Heart right ventricle (tissue), 16 donors: ENCODE data around the gene TP53I3. TPM values are rescaled to one million over a fixed set of nuclear protein-coding genes. Genes with fewer than 3 reads are reported as not detected.

Experiments used
- ATAC-seq, 8 donors: fragments of 200-7000 bp; cut with Tn5 transposase; one replicate each; pipeline ENCODE4 v1.9.1; 2020; ENCODE audit warnings: mild to moderate bottlenecking in 8 of 8, moderate library complexity in 8 of 8, moderate number of reproducible peaks in 1 of 8
- DNase-seq, 2 donors: peaks; one replicate each; pipeline ENCODE4 v3.0.0-alpha.2; 2020
- H3K27ac ChIP-seq, 10 donors: fragments of 200-600 bp; sonication (generic) in 2 of 10; one replicate each; pipeline versions ENCODE4 v1.5.0 to v1.8.0; 2020 to 2022; ENCODE audit warnings: mild to moderate bottlenecking in 3 of 10
- H3K27me3 ChIP-seq, 7 donors: fragments of 200-600 bp; one replicate each; pipeline ENCODE4 v1.8.0; 2021 to 2022; ENCODE audit warnings: mild to moderate bottlenecking in 2 of 7
- H3K36me3 ChIP-seq, 9 donors: fragments of 200-600 bp; sonication (generic) in 1 of 9; one replicate each; pipeline versions ENCODE4 v1.5.0 to v1.8.0; 2020 to 2022; ENCODE audit warnings: mild to moderate bottlenecking in 2 of 9
- H3K4me1 ChIP-seq, 9 donors: fragments of 200-600 bp; sonication (generic) in 1 of 9; one replicate each; pipeline versions ENCODE4 v1.5.0 to v1.8.0; 2020 to 2022; ENCODE audit warnings: mild to moderate bottlenecking in 4 of 9
- H3K4me3 ChIP-seq, 10 donors: fragments of 200-600 bp; sonication (generic) in 2 of 10; one replicate each; pipeline versions ENCODE4 v1.5.0 to v1.8.0; 2020 to 2022; ENCODE audit warnings: mild to moderate bottlenecking in 7 of 10, moderate library complexity in 2 of 10
- H3K9me3 ChIP-seq, 11 donors: fragments of 200-600 bp in 10 of 11; sonication (generic) in 2 of 11; one replicate each; pipeline versions ENCODE4 v1.5.0 to v1.8.0; 2013 to 2022; ENCODE audit warnings: mild to moderate bottlenecking in 2 of 11, control low read depth in 1 of 11, moderate library complexity in 1 of 11
- WGBS, 2 donors: extraction: QIAGEN DNeasy Blood & Tissue Kit; methylation state at CpG; one replicate each; pipeline ENCODE4 v1.1.7; 2013; ENCODE audit warnings: inconsistent platforms in 1 of 2; 5-methylcytosine and 5-hydroxymethylcytosine counted together
- intact Hi-C, 10 donors: fragments of 100-400 bp; cut with DNase I; formaldehyde crosslinking; loops; one replicate each; pipeline versions ENCODE4 v1.11.1 to v1.14.2; 2022
- polyA plus RNA-seq, 2 donors: library from polyadenylated mRNA; stranded (reverse); fragments of 200-250 nt; gene quantifications; one replicate each; pipeline ENCODE4 v1.2.3, GENCODE V29; 2013
- total RNA-seq, 10 donors: library from RNA; stranded (reverse); fragmentation: NEBNext Ultra II Directional in 3 of 10; extraction: Animal tissue kit (Norgen Biotek cat#: 25700) in 3 of 10; gene quantifications; one replicate each; pipeline versions ENCODE4 v1.2.1 to v1.2.4, GENCODE V29; 2021 to 2023
- TF ChIP-seq, protein P1 (sequence below), 9 donors: fragments of 200-600 bp; sonication (generic) in 2 of 9; IDR thresholded peaks; one replicate each; pipeline versions ENCODE4 v1.5.0 to v1.8.0; 2021 to 2022; ENCODE audit warnings: antibody characterized with exemption in 9 of 9, mild to moderate bottlenecking in 5 of 9, moderate library complexity in 1 of 9
- donor health status: Arrhythmogenic right ventricular cardiomyopathy.
- donor health status: ischemic (EF 13 %, LVEDD 7.1; RV severe dilation, severe dysfunction).
- donor health status: healthy with polysubstance abuse.
- donor health status: DM: no; HTN: yes; CAD: no.
- donor health status: DM: no; HTN: no; CAD: no.
- donor health status: ischemic (EF 25% LVEDD 6.9; RV normal size, moderate dysfunction).
- donor health status: ischemic (EF 25% LVEDD 5.7; RV mildly dilated, moderate dysfunction).
- donor health status: healthy.
- donor health status: DM: yes; HTN: yes; CAD: no.
- donor health status: Ischemic cardiomyopathy.
- donor health status: ischemic (EF 35%, LVEDD 5.7; RV mildly dilated, moderate dysfunction).
- donor health status: nonischemic (EF 11% LVEDD 7.7; RV severe dilation, severe dysfunction).
- donor health status: DM: yes; HTN: yes; CAD: no.
- donor health status: PGD.
- donor health status: ischemic (EF 29% LVEDD 5.4; RV normal size, mild dysfunction).
- donor health status: nonischemic (EF 23%, LVEDD 6.1; RV moderate dilation, normal function).

The TP53I3 gene
- total and polyA plus RNA-seq, 12 donors, result 8.7 to 18.3 (median 13.5) TPM

DNA sequence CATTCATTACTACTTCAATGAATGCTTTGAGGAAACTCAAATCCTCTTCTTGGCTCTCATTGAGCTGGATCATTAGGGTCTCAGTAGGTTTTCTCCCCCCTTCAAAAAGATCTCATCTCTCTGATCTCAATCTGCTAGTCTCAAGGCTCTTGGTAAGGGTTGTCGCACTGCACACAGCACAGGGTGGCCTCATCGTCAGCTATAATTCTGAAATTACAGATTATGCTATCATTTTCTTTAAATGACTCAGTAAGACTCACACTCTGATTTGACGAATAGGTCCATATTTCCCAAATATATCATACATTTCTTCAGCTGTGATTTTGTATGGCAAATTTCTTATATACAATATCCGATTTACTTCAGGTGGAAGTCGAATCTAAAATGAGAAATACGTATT lies 10.8 kb downstream of the TP53I3 start:
- no peak for DNase-seq
- H3K4me1 ChIP-seq, result peaks cover 5 to 24% (median 20%) of the 10 kb centered on the region in 9 donors
- H3K27ac ChIP-seq, result no peak overlapping the region
- 93 to 94% methylated on average over 6 of the region's 6 CpGs for WGBS, 2 donors
- TF ChIP-seq, protein P1, sequence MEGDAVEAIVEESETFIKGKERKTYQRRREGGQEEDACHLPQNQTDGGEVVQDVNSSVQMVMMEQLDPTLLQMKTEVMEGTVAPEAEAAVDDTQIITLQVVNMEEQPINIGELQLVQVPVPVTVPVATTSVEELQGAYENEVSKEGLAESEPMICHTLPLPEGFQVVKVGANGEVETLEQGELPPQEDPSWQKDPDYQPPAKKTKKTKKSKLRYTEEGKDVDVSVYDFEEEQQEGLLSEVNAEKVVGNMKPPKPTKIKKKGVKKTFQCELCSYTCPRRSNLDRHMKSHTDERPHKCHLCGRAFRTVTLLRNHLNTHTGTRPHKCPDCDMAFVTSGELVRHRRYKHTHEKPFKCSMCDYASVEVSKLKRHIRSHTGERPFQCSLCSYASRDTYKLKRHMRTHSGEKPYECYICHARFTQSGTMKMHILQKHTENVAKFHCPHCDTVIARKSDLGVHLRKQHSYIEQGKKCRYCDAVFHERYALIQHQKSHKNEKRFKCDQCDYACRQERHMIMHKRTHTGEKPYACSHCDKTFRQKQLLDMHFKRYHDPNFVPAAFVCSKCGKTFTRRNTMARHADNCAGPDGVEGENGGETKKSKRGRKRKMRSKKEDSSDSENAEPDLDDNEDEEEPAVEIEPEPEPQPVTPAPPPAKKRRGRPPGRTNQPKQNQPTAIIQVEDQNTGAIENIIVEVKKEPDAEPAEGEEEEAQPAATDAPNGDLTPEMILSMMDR (IDR thresholded peaks at IDR 0.05), result no peak
- ATAC-seq, result no peak
- no peak overlapping the region for H3K4me3 ChIP-seq
- H3K9me3 ChIP-seq, result no peaks in the 10 kb centered on the region
- no peaks in the 10 kb centered on the region for H3K27me3 ChIP-seq
- peaks cover 0 to 66% (median 2%) of the 10 kb centered on the region in 9 donors for H3K36me3 ChIP-seq
- intact Hi-C loops, result no loop called here

DNA sequence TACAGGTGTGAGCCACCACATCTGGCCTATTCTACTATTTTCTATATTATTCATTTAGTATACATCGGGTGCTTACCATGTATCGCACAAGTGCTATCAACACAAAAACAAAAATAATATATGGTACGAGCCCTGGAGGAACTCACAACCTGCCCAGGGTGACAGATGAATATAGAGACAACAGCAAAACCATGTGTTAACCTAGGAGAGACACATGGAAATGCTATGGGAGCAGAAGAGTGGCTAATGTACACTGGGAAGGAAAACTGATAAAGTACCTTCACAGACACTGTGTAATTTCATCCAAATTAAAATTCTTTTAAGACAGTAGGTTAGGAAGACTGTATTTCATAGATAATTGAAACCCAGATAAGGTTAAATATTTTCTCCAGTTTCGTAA lies 12.4 kb downstream of the TP53I3 start:
- intact Hi-C loops, result no loop called here
- Histone ChIP-seq H3K27ac (no peak overlapping the region), H3K4me1 (peaks cover under 1 to 19% (median 15%) of the 10 kb centered on the region in 9 donors), H3K27me3 (no peaks in the 10 kb centered on the region), H3K36me3 (peaks cover 0 to 78% (median 15%) of the 10 kb centered on the region in 9 donors), H3K4me3 (no peak overlapping the region), H3K9me3 (no peaks in the 10 kb centered on the region)
- TF ChIP-seq, protein P1 (IDR thresholded peaks at IDR 0.05), result no peak
- DNase-seq, result no peak
- WGBS, 2 donors, result 84 to 93% methylated on average over 4 of the region's 4 CpGs
- no peak for ATAC-seq

DNA sequence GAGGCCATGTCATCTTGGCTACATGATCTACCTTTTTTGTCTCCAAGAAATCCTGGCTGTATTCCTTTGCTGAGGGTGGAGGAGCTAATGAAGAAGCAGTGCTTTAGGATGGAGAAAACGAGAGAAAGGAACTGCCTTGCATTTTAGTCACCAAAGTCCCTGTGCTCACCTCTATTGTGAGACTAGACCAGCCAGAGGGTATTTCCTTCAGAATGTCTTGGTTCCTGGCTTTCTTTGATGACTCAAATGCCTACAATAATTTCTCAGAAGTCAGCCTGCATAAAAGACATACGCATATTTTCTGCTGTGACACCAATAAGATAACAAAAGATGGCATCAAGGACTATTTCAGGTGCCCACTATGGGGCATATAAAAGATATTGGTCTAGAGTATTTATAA lies 19.3 kb downstream of the TP53I3 start:
- WGBS, 2 donors, result 82 to 84% methylated on average over 2 of the region's 2 CpGs
- TF ChIP-seq, protein P1 (IDR thresholded peaks at IDR 0.05), result no peak
- no peaks in the 10 kb centered on the region for H3K27me3 ChIP-seq
- H3K36me3 ChIP-seq, result peaks cover 0 to 61% (median 20%) of the 10 kb centered on the region in 9 donors
- no peak for ATAC-seq
- no peaks in the 10 kb centered on the region for H3K4me1 ChIP-seq
- DNase-seq, result no peak
- intact Hi-C loops, result no loop called here
- H3K9me3 ChIP-seq, result no peaks in the 10 kb centered on the region
- H3K4me3 ChIP-seq, result no peak overlapping the region
- H3K27ac ChIP-seq, result no peak overlapping the region

DNA sequence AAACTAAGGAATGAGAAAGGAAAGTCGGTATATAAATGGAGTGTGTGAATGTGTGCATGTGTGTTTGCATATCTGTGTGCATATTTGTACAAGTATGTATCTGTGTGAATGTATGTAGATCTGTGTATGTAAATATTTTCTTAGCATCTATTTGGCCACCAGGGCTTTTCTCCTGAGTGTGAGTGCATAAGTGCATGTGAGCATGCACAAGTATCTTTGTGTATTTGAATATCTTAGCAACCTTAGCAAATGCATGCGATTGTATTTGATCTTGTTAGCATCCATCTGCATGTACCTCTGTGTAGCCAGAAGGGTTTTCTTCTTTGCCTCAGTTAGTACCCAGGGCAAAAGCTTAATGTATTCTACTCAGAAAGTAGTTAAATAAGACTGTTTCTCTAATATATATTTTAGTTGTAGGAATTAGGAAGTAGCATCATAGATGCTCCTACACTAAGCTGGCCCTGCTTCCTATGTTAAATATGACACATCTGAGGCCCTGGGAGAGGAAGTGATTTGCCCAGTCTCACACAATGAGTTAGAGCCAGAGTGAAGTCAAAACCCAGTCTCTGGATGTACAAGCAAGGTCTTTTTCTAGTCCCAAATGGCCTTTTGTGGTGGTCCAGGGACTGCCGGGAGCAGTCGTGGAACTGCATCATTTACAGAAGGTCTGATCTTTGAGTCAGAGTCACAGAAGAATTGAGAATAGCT lies 25.9 kb downstream of the TP53I3 start:
- intact Hi-C loops, result loop anchor here in 1 of 10 donors (10.0 kb wide), 1 partner anchor 124 kb away; no protein-coding TSS in a partner anchor

More for the DNA sequence above, 25.9 kb downstream of the TP53I3 start:
- H3K27me3 ChIP-seq, result no peaks in the 10 kb centered on the region
- H3K9me3 ChIP-seq, result peaks cover 0 to 4% (median 0%) of the 10 kb centered on the region in 11 donors
- 90 to 91% methylated on average over 4 of the region's 4 CpGs for WGBS, 2 donors
- no peak overlapping the region for H3K4me3 ChIP-seq
- no peak for ATAC-seq
- no peaks in the 10 kb centered on the region for H3K4me1 ChIP-seq
- TF ChIP-seq, protein P1 (IDR thresholded peaks at IDR 0.05), result no peak
- no peak for DNase-seq
- H3K36me3 ChIP-seq, result peaks cover 0 to 6% (median 0%) of the 10 kb centered on the region in 9 donors
- no peak overlapping the region for H3K27ac ChIP-seq
